ENCODE data around the gene LGALS9.
"Not testable (repeated sequence)": the region's sequence is repeated elsewhere in the genome, so short reads cannot be mapped to it uniquely, and the experiment has no call there.

Gene LGALS9

GRCh38 chr17:27631897-27632725 lies 1.1 kb downstream of the LGALS9 start:
- no peak for DNase-seq

- DNase-seq, result not testable (repeated sequence)
These were observed 1.8 kb downstream of the LGALS9 start for GRCh38 chr17:27632766-27633165.

- no peak for DNase-seq
These were observed 2.5 kb downstream of the LGALS9 start for GRCh38 chr17:27633312-27634025.

GRCh38 chr17:27634026-27634335 lies 3.0 kb downstream of the LGALS9 start:
- no peak for DNase-seq

GRCh38 chr17:27634776-27635175 lies 3.8 kb downstream of the LGALS9 start:
- no peak for DNase-seq

- no peak for DNase-seq
These were observed 4.4 kb downstream of the LGALS9 start for GRCh38 chr17:27635275-27635823.

GRCh38 chr17:27636005-27636520 lies 5.1 kb downstream of the LGALS9 start:
- not testable (repeated sequence) for DNase-seq

GRCh38 chr17:27637818-27638217 lies 6.8 kb downstream of the LGALS9 start:
- DNase-seq, result not testable (repeated sequence)

- not testable (repeated sequence) for DNase-seq
These were observed 7.5 kb downstream of the LGALS9 start for GRCh38 chr17:27638415-27638914.

- DNase-seq, result no peak
These were observed 9.8 kb downstream of the LGALS9 start for GRCh38 chr17:27640790-27641189.

GRCh38 chr17:27644586-27644985 lies 13.6 kb downstream of the LGALS9 start:
- no peak for DNase-seq

- DNase-seq, result not testable (repeated sequence)
These were observed 14.6 kb downstream of the LGALS9 start for GRCh38 chr17:27645621-27646020.

GRCh38 chr17:27646232-27646631 lies 15.2 kb downstream of the LGALS9 start:
- DNase-seq, result no peak

- no peak for DNase-seq
These were observed 16.8 kb downstream of the LGALS9 start for GRCh38 chr17:27647765-27648164.

GRCh38 chr17:27649111-27649571 lies 18.2 kb downstream of the LGALS9 start:
- not testable (repeated sequence) for DNase-seq

GRCh38 chr17:27649929-27650328 lies 18.9 kb downstream of the LGALS9 start:
- no peak for DNase-seq

- no peak for DNase-seq
These were observed 19.8 kb downstream of the LGALS9 start for GRCh38 chr17:27650836-27651235.

GRCh38 chr17:27651411-27652345 lies 20.7 kb downstream of the LGALS9 start:
- peak; percentile 33 for DNase-seq

- not testable (repeated sequence) for DNase-seq
These were observed 22.5 kb downstream of the LGALS9 start for GRCh38 chr17:27653449-27653971.

- no peak for DNase-seq
These were observed 23.1 kb downstream of the LGALS9 start for GRCh38 chr17:27654136-27654535.

- peak; percentile 47 for DNase-seq
These were observed 23.9 kb downstream of the LGALS9 start for GRCh38 chr17:27654654-27655524.
